T-helper 17 cell (primary cell): Measurements from ENCODE around the gene MYH13. TPM values are rescaled to one million over a fixed set of nuclear protein-coding genes. Genes with fewer than 3 reads are reported as not detected.

Experiments used
- ATAC-seq: fragments of 150-1000 bp; cut with Tn5 transposase; 2 replicates; pipeline ENCODE4 v1.10.0; 2021; ENCODE audit warnings: mild to moderate bottlenecking, moderate library complexity
- DNase-seq, 3 donors: peaks; one replicate each; pipeline versions ENCODE4 v3.0.0 to v3.0.0-alpha.2; 2020 to 2021
- H3K9me3 ChIP-seq: one replicate; pipeline ENCODE4 v1.7.0; 2013; ENCODE audit warnings: low read length, mild to moderate bottlenecking; ENCODE audit not compliant: control insufficient read depth, poor library complexity, severe bottlenecking
- H3K27ac Mint-ChIP-seq: one replicate; pipeline ENCODE4 v1.8.0; 2022; ENCODE audit warnings: mild to moderate bottlenecking, moderate library complexity, mixed read lengths
- H3K27me3 Mint-ChIP-seq: one replicate; pipeline ENCODE4 v1.8.0; 2022; ENCODE audit warnings: mixed read lengths
- H3K36me3 Mint-ChIP-seq: one replicate; pipeline ENCODE4 v1.8.0; 2022; ENCODE audit warnings: low read depth, mixed read lengths
- H3K4me1 Mint-ChIP-seq: one replicate; pipeline ENCODE4 v1.8.0; 2022; ENCODE audit warnings: mild to moderate bottlenecking, mixed read lengths
- H3K4me3 Mint-ChIP-seq: one replicate; pipeline ENCODE4 v1.8.0; 2022; ENCODE audit warnings: mild to moderate bottlenecking, moderate library complexity, mixed read lengths
- total RNA-seq, 4 donors: library from RNA in 2 of 4; stranded (reverse) in 2 of 4; gene quantifications; one replicate each; pipeline ENCODE4 v1.2.3 and lab custom pipeline; 2022 to 2026

Gene MYH13
- total RNA-seq, 2 donors from 2014 or later = not detected

- no peaks in the 10 kb centered on the region for H3K9me3 ChIP-seq
- Mint-ChIP-seq H3K27me3 (peaks cover 5% of the 10 kb centered on the region), H3K4me3 (no peak overlapping the region), H3K36me3 (no peaks in the 10 kb centered on the region), H3K27ac (no peak overlapping the region), H3K4me1 (peaks cover 7% of the 10 kb centered on the region)
- ATAC-seq (no peak), DNase-seq (no peak)
Measured at GRCh38 chr17:10278218-10278617, 94.6 kb downstream of the MYH13 start.

GRCh38 chr17:10276436-10276835, 96.4 kb downstream of the MYH13 start:
- DNase-seq = no peak
- Mint-ChIP-seq H3K36me3 (no peaks in the 10 kb centered on the region), H3K27me3 (no peaks in the 10 kb centered on the region), H3K27ac (no peak overlapping the region), H3K4me3 (no peak overlapping the region), H3K4me1 (peaks cover 9% of the 10 kb centered on the region)
- ATAC-seq = no peak
- no peaks in the 10 kb centered on the region for H3K9me3 ChIP-seq

GRCh38 chr17:10275418-10275817, 97.4 kb downstream of the MYH13 start:
- no peaks in the 10 kb centered on the region for H3K27me3 Mint-ChIP-seq
- ATAC-seq (no peak), DNase-seq (no peak)
- H3K4me3 Mint-ChIP-seq = no peak overlapping the region
- H3K27ac Mint-ChIP-seq = no peak overlapping the region
- H3K9me3 ChIP-seq = no peaks in the 10 kb centered on the region
- peaks cover 9% of the 10 kb centered on the region for H3K4me1 Mint-ChIP-seq
- no peaks in the 10 kb centered on the region for H3K36me3 Mint-ChIP-seq

GRCh38 chr17:10271106-10271562, 101.7 kb downstream of the MYH13 start:
- Mint-ChIP-seq H3K27me3 (no peaks in the 10 kb centered on the region), H3K36me3 (no peaks in the 10 kb centered on the region), H3K27ac (no peak overlapping the region), H3K4me3 (no peak overlapping the region), H3K4me1 (peaks cover 2% of the 10 kb centered on the region)
- ATAC-seq (no peak), DNase-seq (no peak)
- H3K9me3 ChIP-seq = no peaks in the 10 kb centered on the region

- Mint-ChIP-seq H3K27me3 (no peaks in the 10 kb centered on the region), H3K36me3 (no peaks in the 10 kb centered on the region), H3K27ac (no peak overlapping the region), H3K4me3 (no peak overlapping the region), H3K4me1 (peaks cover 2% of the 10 kb centered on the region)
- no peaks in the 10 kb centered on the region for H3K9me3 ChIP-seq
- DNase-seq = no peak
- ATAC-seq = no peak
Measured at GRCh38 chr17:10270258-10270657, 102.5 kb downstream of the MYH13 start.

- DNase-seq = no peak
- no peaks in the 10 kb centered on the region for H3K9me3 ChIP-seq
- H3K27ac Mint-ChIP-seq = no peak overlapping the region
- H3K36me3 Mint-ChIP-seq = no peaks in the 10 kb centered on the region
- H3K4me3 Mint-ChIP-seq = no peak overlapping the region
- no peaks in the 10 kb centered on the region for H3K27me3 Mint-ChIP-seq
- ATAC-seq = no peak
- peaks cover 1% of the 10 kb centered on the region for H3K4me1 Mint-ChIP-seq
Measured at GRCh38 chr17:10268005-10268404, 104.8 kb downstream of the MYH13 start.

GRCh38 chr17:10266296-10266876, 106.4 kb downstream of the MYH13 start:
- no peak for DNase-seq
- ATAC-seq = no peak
- Mint-ChIP-seq H3K27me3 (no peaks in the 10 kb centered on the region), H3K36me3 (no peaks in the 10 kb centered on the region), H3K4me3 (no peak overlapping the region), H3K27ac (no peak overlapping the region), H3K4me1 (no peaks in the 10 kb centered on the region)
- H3K9me3 ChIP-seq = no peaks in the 10 kb centered on the region

- no peaks in the 10 kb centered on the region for H3K27me3 Mint-ChIP-seq
- ATAC-seq = no peak
- no peaks in the 10 kb centered on the region for H3K9me3 ChIP-seq
- DNase-seq = no peak
- H3K36me3 Mint-ChIP-seq = no peaks in the 10 kb centered on the region
- H3K27ac Mint-ChIP-seq = no peak overlapping the region
- H3K4me3 Mint-ChIP-seq = no peak overlapping the region
- no peaks in the 10 kb centered on the region for H3K4me1 Mint-ChIP-seq
Measured at GRCh38 chr17:10265100-10265810, 107.6 kb downstream of the MYH13 start.

GRCh38 chr17:10264051-10264450, 108.8 kb downstream of the MYH13 start:
- no peaks in the 10 kb centered on the region for H3K4me1 Mint-ChIP-seq
- H3K4me3 Mint-ChIP-seq = no peak overlapping the region
- no peak overlapping the region for H3K27ac Mint-ChIP-seq
- no peaks in the 10 kb centered on the region for H3K27me3 Mint-ChIP-seq
- no peaks in the 10 kb centered on the region for H3K9me3 ChIP-seq
- DNase-seq (no peak), ATAC-seq (no peak)
- no peaks in the 10 kb centered on the region for H3K36me3 Mint-ChIP-seq

- H3K4me1 Mint-ChIP-seq = no peaks in the 10 kb centered on the region
- no peak for DNase-seq
- no peaks in the 10 kb centered on the region for H3K36me3 Mint-ChIP-seq
- no peak overlapping the region for H3K4me3 Mint-ChIP-seq
- H3K27me3 Mint-ChIP-seq = no peaks in the 10 kb centered on the region
- ATAC-seq = no peak
- H3K9me3 ChIP-seq = no peaks in the 10 kb centered on the region
- H3K27ac Mint-ChIP-seq = no peak overlapping the region
Measured at GRCh38 chr17:10262451-10262850, 110.4 kb downstream of the MYH13 start.

- Mint-ChIP-seq H3K4me3 (no peak overlapping the region), H3K27me3 (no peaks in the 10 kb centered on the region), H3K36me3 (no peaks in the 10 kb centered on the region), H3K4me1 (no peaks in the 10 kb centered on the region), H3K27ac (no peak overlapping the region)
- no peak for ATAC-seq
- H3K9me3 ChIP-seq = no peaks in the 10 kb centered on the region
- no peak for DNase-seq
Measured at GRCh38 chr17:10261098-10261497, 111.7 kb downstream of the MYH13 start.

- ATAC-seq = no peak
- no peak for DNase-seq
- H3K9me3 ChIP-seq = no peaks in the 10 kb centered on the region
- Mint-ChIP-seq H3K27ac (no peak overlapping the region), H3K4me3 (no peak overlapping the region), H3K4me1 (peaks cover 4% of the 10 kb centered on the region), H3K36me3 (no peaks in the 10 kb centered on the region), H3K27me3 (peaks cover 17% of the 10 kb centered on the region)
Measured at GRCh38 chr17:10251212-10251948, 121.4 kb downstream of the MYH13 start.
